Calu3 (cell line): ENCODE results near the gene ZNF777. TPM values are rescaled to one million over a fixed set of nuclear protein-coding genes. Genes with fewer than 3 reads are reported as not detected.

Source experiments
- BruUV-seq: library from RNA; stranded (reverse); fragments of 400-500 nt; replicated peaks from 2 replicates; lab custom pipeline; 2021; lab: Mats Ljungman, UMichigan
- CTCF ChIA-PET: fragments of 300-600 bp; sonication (Branson Sonifier 250); formaldehyde crosslinking; loops from one replicate; lab custom pipeline; 2022; ENCODE audit warnings: antibody characterized with exemption; lab: Charles Lee
- DNase-seq: peaks from one replicate; pipeline ENCODE4 v3.0.0; 2022
- H3K27ac Mint-ChIP-seq: one replicate; pipeline ENCODE4 v1.8.0; 2022; ENCODE audit warnings: mixed read lengths; ENCODE audit not compliant: unreplicated experiment
- H3K27me3 Mint-ChIP-seq: one replicate; pipeline ENCODE4 v1.8.0; 2022; ENCODE audit warnings: mixed read lengths; ENCODE audit not compliant: unreplicated experiment
- H3K36me3 Mint-ChIP-seq: one replicate; pipeline ENCODE4 v1.8.0; 2022; ENCODE audit warnings: mild to moderate bottlenecking, moderate library complexity, mixed read lengths; ENCODE audit not compliant: insufficient read depth, unreplicated experiment
- H3K4me1 Mint-ChIP-seq: one replicate; pipeline ENCODE4 v1.8.0; 2022; ENCODE audit warnings: mild to moderate bottlenecking, low read depth, mixed read lengths; ENCODE audit not compliant: unreplicated experiment
- H3K4me3 Mint-ChIP-seq: one replicate; pipeline ENCODE4 v1.8.0; 2022; ENCODE audit warnings: mild to moderate bottlenecking, low read depth, moderate library complexity, mixed read lengths; ENCODE audit not compliant: unreplicated experiment
- H3K9me3 Mint-ChIP-seq: one replicate; pipeline ENCODE4 v1.8.0; 2022; ENCODE audit warnings: low read depth, mixed read lengths; ENCODE audit not compliant: unreplicated experiment
- CTCF ChIP-seq: fragments of 200-600 bp; IDR thresholded peaks from one replicate; pipeline ENCODE4 v1.8.0; 2022; ENCODE audit warnings: antibody characterized with exemption; ENCODE audit not compliant: unreplicated experiment
- intact Hi-C: fragments of 100-400 bp; cut with micrococcal nuclease; formaldehyde crosslinking; loops from one replicate; pipeline ENCODE4 v1.10.0; 2022; ENCODE audit not compliant: unreplicated experiment
- total RNA-seq: library from RNA; stranded (reverse); gene quantifications from 2 replicates; pipeline ENCODE4 v1.2.3, GENCODE V29; 2022

Gene ZNF777
- total RNA-seq, 1 experiment from 2014 or later, result 12.3 TPM

GRCh38 chr7:149409895-149410294, 51.0 kb downstream of the ZNF777 start:
- intact Hi-C loops, result loop anchor here (5.0 kb wide), 1 partner anchor 98 kb away; no protein-coding TSS in a partner anchor
- peaks cover 29% of the 10 kb centered on the region for H3K27me3 Mint-ChIP-seq
- H3K27ac Mint-ChIP-seq, result no peak overlapping the region
- no peak overlapping the region for H3K4me3 Mint-ChIP-seq
- H3K9me3 Mint-ChIP-seq, result no peaks in the 10 kb centered on the region
- no peak for TF ChIP-seq CTCF
- DNase-seq, result no peak
- no TSS peak for BruUV-seq
- CTCF ChIA-PET, result no interaction called here
- no peaks in the 10 kb centered on the region for H3K36me3 Mint-ChIP-seq
- H3K4me1 Mint-ChIP-seq, result no peaks in the 10 kb centered on the region

GRCh38 chr7:149404825-149405224, 56.0 kb downstream of the ZNF777 start:
- BruUV-seq, result no TSS peak
- Mint-ChIP-seq H3K27me3 (peaks cover 32% of the 10 kb centered on the region), H3K4me3 (no peak overlapping the region), H3K9me3 (no peaks in the 10 kb centered on the region), H3K36me3 (no peaks in the 10 kb centered on the region), H3K4me1 (no peaks in the 10 kb centered on the region), H3K27ac (no peak overlapping the region)
- intact Hi-C loops, result loop anchor here (5.0 kb wide), 1 partner anchor 93 kb away; no protein-coding TSS in a partner anchor
- no peak for DNase-seq
- CTCF ChIA-PET, result no interaction called here
- no peak for TF ChIP-seq CTCF

GRCh38 chr7:149404396-149404795, 56.5 kb downstream of the ZNF777 start:
- intact Hi-C loops, result no loop called here
- no TSS peak for BruUV-seq
- CTCF ChIA-PET, result no interaction called here
- no peak for DNase-seq
- no peak for TF ChIP-seq CTCF
- H3K4me1 Mint-ChIP-seq, result no peaks in the 10 kb centered on the region
- H3K36me3 Mint-ChIP-seq, result no peaks in the 10 kb centered on the region
- no peaks in the 10 kb centered on the region for H3K9me3 Mint-ChIP-seq
- H3K27me3 Mint-ChIP-seq, result peaks cover 34% of the 10 kb centered on the region
- H3K27ac Mint-ChIP-seq, result no peak overlapping the region
- no peak overlapping the region for H3K4me3 Mint-ChIP-seq

- Mint-ChIP-seq H3K9me3 (peaks cover 3% of the 10 kb centered on the region), H3K4me3 (no peak overlapping the region), H3K36me3 (no peaks in the 10 kb centered on the region), H3K4me1 (no peaks in the 10 kb centered on the region), H3K27ac (no peak overlapping the region), H3K27me3 (peaks cover 75% of the 10 kb centered on the region)
- TF ChIP-seq CTCF, result no peak
- intact Hi-C loops, result no loop called here
- DNase-seq, result no peak
- CTCF ChIA-PET, result interaction anchor here (0.7 kb wide), 1 partner anchor 88 kb away, joined by 3 read pairs; no protein-coding TSS in a partner anchor
- no TSS peak for BruUV-seq
Measured at GRCh38 chr7:149398195-149398820, 62.6 kb downstream of the ZNF777 start.
